ENCODE data around the gene BGN.

DNA sequence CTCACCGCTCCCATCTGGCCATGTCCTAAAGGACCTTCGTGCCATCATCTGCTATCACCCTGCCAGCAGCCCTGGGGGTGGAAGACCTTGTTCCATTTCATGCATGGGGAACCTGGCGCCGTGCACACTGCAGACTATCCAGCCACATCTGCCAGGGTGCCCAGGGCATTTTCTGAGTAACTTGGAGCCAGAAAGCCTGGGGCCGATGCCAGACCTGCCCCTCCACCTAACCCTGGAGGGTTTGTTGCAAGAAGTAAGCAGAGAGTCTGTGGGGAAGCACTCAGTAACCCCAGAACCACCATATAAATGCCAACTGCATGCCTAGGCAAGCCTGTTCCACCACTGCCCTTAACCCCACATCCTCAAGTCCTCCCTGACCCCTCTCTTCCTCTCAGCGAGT lies 31.7 kb upstream of the BGN start:
- TF ChIP-seq, protein P1, sequence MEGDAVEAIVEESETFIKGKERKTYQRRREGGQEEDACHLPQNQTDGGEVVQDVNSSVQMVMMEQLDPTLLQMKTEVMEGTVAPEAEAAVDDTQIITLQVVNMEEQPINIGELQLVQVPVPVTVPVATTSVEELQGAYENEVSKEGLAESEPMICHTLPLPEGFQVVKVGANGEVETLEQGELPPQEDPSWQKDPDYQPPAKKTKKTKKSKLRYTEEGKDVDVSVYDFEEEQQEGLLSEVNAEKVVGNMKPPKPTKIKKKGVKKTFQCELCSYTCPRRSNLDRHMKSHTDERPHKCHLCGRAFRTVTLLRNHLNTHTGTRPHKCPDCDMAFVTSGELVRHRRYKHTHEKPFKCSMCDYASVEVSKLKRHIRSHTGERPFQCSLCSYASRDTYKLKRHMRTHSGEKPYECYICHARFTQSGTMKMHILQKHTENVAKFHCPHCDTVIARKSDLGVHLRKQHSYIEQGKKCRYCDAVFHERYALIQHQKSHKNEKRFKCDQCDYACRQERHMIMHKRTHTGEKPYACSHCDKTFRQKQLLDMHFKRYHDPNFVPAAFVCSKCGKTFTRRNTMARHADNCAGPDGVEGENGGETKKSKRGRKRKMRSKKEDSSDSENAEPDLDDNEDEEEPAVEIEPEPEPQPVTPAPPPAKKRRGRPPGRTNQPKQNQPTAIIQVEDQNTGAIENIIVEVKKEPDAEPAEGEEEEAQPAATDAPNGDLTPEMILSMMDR (IDR thresholded peaks at IDR 0.05; ENCODE audit: insufficient read depth, low read length, poor library complexity, severe bottlenecking) = no peak
- no peak for TF ChIP-seq EZH2phosphoT487 (conservative IDR thresholded peaks at IDR 0.05; ENCODE audit: low read length)

Data from SU-DHL-6 (cell line).